GM13976 (cell line): ENCODE measurements around the gene INTS11.

Experiments used
- DNase-seq: peaks from one replicate; pipeline ENCODE4 v3.0.0; 2012; ENCODE audit warnings: low spot score
- in situ Hi-C: fragments of 300-500 bp; cut with MboI; formaldehyde crosslinking; loops from one replicate; pipeline ENCODE4 v1.12.0; 2022; ENCODE audit warnings: low sequenced_read_pairs, mixed read lengths, inconsistent platforms; ENCODE audit not compliant: unreplicated experiment
- TF ChIP-seq, protein P1 (sequence below): IDR thresholded peaks from 2 replicates; pipeline ENCODE4 v1.5.1; 2012; ENCODE audit warnings: borderline replicate concordance, mild to moderate bottlenecking; ENCODE audit not compliant: insufficient read depth; ENCODE audit errors: extremely low read depth, missing control alignments, control extremely low read depth

The INTS11 gene

DNA sequence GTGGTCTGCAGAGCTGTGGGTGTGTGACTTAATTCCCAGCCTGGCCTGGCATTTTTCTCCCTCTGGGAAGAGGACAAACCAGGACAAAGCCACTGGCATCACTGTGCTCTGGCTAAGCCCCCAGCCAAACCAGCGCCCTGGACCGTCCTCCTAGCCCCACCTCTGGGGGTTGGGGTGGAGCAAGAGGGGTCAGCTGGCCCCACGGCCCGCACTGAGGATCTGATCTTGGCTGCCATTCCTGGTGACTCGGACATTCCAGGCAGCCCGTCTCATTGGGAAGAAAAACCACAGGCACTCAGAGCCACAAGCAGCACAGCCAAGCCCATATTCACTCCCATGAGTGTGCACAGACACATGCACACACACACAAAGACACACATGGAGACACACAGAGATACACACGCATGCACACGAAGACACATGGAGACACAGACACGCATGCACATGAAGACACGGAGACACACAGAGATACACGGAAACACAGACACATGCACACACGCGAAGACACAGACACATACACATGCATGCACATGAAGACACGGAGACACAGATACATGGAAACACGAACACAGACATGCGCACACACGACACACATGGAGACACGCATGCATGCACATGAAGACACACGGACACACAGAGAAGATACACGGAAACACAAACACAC is 36.2 kb upstream of the INTS11 start:
- DNase-seq, result no peak
- in situ Hi-C loops, result no loop called here
- TF ChIP-seq, protein P1, sequence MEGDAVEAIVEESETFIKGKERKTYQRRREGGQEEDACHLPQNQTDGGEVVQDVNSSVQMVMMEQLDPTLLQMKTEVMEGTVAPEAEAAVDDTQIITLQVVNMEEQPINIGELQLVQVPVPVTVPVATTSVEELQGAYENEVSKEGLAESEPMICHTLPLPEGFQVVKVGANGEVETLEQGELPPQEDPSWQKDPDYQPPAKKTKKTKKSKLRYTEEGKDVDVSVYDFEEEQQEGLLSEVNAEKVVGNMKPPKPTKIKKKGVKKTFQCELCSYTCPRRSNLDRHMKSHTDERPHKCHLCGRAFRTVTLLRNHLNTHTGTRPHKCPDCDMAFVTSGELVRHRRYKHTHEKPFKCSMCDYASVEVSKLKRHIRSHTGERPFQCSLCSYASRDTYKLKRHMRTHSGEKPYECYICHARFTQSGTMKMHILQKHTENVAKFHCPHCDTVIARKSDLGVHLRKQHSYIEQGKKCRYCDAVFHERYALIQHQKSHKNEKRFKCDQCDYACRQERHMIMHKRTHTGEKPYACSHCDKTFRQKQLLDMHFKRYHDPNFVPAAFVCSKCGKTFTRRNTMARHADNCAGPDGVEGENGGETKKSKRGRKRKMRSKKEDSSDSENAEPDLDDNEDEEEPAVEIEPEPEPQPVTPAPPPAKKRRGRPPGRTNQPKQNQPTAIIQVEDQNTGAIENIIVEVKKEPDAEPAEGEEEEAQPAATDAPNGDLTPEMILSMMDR, result no peak

DNA sequence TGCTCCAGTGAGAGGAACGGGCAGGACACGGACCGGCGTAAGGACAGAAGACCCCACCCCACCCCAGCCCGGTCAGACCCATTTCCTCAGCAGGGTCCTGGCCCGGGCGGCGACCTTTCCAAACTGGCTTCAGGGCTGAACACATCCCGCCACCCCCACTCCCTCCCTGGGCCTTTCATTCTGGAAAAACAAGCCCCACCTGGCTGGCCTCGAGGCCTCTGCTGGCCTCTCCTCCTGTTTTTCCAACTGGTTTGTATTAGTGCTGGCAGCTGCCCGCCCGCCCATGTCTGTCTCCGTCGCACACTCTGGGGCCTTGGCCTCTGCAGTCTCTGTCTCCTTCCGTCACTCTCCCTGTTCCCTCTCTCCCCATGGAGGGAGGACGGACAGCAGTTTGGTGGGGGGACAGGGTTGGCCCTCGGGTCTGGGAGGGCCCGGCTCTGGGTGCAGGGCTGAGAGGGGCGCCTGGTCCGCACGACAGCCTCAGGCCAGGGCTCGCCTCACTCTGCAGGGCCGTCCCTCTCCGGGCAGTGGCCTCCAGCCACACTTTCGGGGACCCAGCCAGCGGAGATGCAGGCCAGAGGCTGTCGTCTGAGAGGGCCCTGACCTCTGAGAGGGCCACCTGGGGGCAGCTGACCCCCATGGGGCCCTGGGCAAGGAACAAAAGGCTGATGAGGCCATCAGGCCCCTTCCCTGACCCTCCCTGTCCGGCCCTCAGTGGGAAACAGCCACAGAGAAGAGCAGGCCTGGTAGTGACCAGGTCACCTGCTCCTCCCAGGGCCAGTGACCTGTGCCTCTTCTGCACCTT is 35.4 kb upstream of the INTS11 start:
- in situ Hi-C loops, result no loop called here
- no peak for DNase-seq
- TF ChIP-seq, protein P1, result no peak

DNA sequence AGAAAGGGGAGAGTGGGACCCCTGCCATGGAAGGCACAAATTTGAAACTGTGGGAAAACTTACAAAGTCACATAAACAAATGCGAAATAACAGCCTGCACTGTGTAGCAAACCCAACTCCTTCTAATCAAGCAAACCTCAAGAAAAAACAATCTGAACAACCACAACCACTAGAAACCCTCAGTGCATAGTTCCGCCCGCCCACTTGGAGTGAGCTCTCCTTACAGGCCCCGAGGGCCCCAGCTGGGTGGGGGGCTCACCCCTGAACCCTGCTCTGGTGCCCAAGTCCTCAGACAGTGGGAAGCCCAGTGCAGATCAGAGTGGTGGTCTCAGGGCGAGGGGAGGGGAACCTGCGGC is 34.8 kb upstream of the INTS11 start:
- in situ Hi-C loops, result no loop called here
- TF ChIP-seq, protein P1, result no peak
- DNase-seq, result peak; percentile 73

DNA sequence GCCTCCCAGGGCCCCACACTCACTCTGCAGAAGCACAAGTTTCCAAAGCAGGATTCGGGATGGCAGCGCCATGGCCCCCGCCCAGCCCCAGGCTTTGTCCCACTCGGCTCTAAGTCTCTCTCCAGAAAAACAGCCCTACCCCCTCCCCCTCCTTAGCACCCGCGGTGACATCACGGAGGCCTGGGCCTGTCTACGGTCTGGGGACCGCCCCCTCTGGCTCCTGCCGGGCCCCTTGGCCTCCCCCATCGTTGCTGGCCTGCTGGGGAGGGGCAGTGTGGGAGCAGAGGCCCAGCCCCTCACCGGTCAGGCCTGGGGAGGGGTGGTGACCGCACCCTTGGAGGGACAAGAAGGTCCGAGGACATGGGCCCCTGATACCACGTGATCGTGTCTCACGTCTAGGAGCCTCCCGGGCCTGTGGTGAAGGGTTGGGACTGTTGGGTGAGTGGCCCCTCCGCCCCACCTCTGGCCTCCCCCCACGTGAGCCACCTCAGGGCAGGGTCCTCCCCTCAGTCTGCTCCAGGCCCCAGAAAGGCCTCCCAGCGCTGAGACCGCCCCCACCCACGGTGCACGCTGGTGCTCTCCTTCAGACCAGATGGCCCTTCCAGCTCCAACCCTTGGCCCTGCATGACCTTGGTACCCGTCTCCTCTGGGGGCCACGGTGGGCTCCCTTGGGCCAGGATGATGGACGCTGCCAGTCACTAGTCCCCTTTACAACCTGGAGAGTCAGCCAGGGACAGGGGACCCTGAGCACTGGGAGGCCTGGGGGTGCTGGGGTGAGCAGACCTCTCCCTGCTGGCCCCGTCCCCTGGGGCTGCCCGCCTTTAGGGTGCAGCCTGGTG is 34.2 kb upstream of the INTS11 start, which contains the start of gene MXRA8:
MXRA8 (minus strand) TSS at position 123 of the 839 bp plus-strand sequence; CDS start at position 72, 51 bp downstream.
- TF ChIP-seq, protein P1, result no peak
- DNase-seq, result no peak
- in situ Hi-C loops, result no loop called here

DNA sequence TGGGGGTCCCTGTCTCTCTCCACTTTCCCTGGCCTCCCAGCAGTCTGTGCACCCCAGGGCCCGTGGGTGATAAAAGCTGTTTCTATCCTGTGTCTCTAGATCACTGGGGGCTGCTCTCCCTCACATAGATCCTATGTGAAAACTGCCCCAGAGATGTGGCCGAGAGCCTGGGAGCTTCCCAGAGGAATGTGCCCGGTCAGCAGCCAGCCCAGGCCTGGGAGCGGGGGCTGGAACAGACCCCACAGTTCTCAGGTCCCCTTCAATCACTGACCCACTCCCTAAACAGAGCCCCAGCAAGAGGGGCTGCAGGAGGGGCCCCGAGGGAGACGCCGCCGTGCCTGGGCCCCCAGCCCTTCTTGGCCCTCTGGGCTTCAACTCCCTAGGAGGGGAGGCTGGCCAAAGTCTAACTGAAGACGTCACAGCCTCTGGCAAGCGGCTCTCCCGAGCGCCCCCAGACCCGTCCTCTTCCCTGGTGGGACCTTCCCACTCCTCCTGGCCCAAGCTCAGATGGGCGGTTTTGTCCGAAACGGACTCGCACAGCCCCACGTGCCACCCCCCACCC is 33.5 kb upstream of the INTS11 start:
- DNase-seq, result no peak

DNA sequence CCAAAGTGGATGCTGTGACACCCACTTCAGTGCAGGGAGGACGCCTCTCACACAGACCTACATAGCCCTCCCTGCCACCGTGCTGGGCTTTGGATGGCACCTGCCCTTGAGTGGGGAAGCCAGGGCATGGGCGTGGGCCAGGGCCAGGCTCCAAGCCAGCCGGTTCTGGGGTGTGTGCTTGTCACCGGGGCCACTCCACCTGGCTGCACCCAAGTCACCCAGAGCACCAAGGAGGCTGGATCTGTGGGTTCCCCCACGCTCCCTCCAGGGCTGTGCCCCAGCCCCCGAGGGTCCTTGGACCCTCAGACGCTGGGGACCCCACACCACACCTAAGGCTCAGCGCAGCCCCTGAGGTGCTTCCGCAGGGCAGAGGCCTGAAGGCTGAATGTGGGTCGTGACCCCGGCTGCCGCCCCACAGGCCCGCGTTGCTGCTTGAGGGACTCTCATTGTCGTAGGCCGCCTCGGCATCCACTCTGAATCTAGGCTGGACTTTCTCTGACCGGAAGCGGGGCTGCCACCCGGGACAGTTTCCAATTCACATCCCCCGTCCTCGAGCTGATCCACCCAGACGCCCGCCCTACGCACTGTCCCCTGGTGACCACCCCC is 32.4 kb upstream of the INTS11 start:
- in situ Hi-C loops, result no loop called here
- DNase-seq, result no peak
- TF ChIP-seq, protein P1, result no peak

More for the DNA sequence above, 33.5 kb upstream of the INTS11 start:
- in situ Hi-C loops, result no loop called here
- TF ChIP-seq, protein P1, result no peak
